ENCODE data around the gene XRCC3.

DNA sequence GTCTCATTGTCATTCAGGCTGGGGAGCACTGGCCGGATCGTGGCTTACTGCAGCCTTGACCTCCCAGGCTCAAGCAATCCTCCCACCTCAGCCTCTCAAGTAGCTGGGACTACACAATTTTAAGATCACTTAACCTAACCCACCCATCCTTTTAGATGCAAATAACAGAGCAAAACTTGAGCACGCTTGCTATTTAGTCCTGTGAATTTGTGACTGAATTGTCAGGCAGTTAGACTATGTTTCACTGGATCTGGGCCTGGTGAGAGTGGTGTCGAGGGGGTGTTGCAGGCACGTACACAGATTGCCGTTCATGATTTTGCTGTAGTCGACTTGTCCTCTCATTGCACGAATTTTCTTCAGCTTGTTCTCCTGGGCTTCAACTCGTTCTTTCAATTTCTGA lies 38.5 kb upstream of the XRCC3 start:
- TF ChIP-seq, protein P1, sequence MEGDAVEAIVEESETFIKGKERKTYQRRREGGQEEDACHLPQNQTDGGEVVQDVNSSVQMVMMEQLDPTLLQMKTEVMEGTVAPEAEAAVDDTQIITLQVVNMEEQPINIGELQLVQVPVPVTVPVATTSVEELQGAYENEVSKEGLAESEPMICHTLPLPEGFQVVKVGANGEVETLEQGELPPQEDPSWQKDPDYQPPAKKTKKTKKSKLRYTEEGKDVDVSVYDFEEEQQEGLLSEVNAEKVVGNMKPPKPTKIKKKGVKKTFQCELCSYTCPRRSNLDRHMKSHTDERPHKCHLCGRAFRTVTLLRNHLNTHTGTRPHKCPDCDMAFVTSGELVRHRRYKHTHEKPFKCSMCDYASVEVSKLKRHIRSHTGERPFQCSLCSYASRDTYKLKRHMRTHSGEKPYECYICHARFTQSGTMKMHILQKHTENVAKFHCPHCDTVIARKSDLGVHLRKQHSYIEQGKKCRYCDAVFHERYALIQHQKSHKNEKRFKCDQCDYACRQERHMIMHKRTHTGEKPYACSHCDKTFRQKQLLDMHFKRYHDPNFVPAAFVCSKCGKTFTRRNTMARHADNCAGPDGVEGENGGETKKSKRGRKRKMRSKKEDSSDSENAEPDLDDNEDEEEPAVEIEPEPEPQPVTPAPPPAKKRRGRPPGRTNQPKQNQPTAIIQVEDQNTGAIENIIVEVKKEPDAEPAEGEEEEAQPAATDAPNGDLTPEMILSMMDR (IDR thresholded peaks at IDR 0.05; ENCODE audit: low read length): no peak
- no peak for TF ChIP-seq EZH2 (IDR thresholded peaks at IDR 0.05; ENCODE audit: borderline replicate concordance, low read length)
